Thymus (tissue), 11 donors: Measurements from ENCODE around the gene MYO3A. TPM values are rescaled to one million over a fixed set of nuclear protein-coding genes. Genes with fewer than 3 reads are reported as not detected.

Source experiments
- DNase-seq, 9 donors: peaks; one replicate each; pipeline ENCODE4 v3.0.0-alpha.2; 2013; ENCODE audit warnings: low spot score in 9 of 9, low read depth in 6 of 9, missing footprints in 1 of 9
- H3K27ac ChIP-seq, 2 donors: one replicate each; pipeline ENCODE4 v1.5.1; 2013; ENCODE audit warnings: control low read depth in 1 of 2, low read depth in 1 of 2, low read length in 1 of 2, mild to moderate bottlenecking in 1 of 2, moderate library complexity in 1 of 2
- H3K27me3 ChIP-seq, 2 donors: one replicate each; pipeline ENCODE4 v1.5.1; 2013; ENCODE audit warnings: low read length in 1 of 2; ENCODE audit not compliant: control insufficient read depth in 2 of 2, insufficient read depth in 1 of 2
- H3K36me3 ChIP-seq, 2 donors: one replicate each; pipeline ENCODE4 v1.5.1; 2013; ENCODE audit warnings: low read length in 1 of 2, mild to moderate bottlenecking in 1 of 2, moderate library complexity in 1 of 2; ENCODE audit not compliant: control insufficient read depth in 2 of 2, insufficient read depth in 2 of 2
- H3K4me1 ChIP-seq, 2 donors: one replicate each; pipeline ENCODE4 v1.5.1; 2013; ENCODE audit warnings: low read length in 2 of 2; ENCODE audit not compliant: control insufficient read depth in 2 of 2, insufficient read depth in 2 of 2
- H3K4me3 ChIP-seq, 2 donors: one replicate each; pipeline ENCODE4 v1.5.1; 2013; ENCODE audit warnings: low read length in 2 of 2, control low read depth in 1 of 2, mild to moderate bottlenecking in 1 of 2
- H3K9me3 ChIP-seq, 2 donors: one replicate each; pipeline ENCODE4 v1.5.1; 2013; ENCODE audit warnings: low read length in 1 of 2, mild to moderate bottlenecking in 1 of 2; ENCODE audit not compliant: control insufficient read depth in 2 of 2, insufficient read depth in 1 of 2
- WGBS: extraction: QIAGEN DNeasy Blood & Tissue Kit; methylation state at CpG from one replicate; pipeline ENCODE4 v1.1.7; 2013; 5-methylcytosine and 5-hydroxymethylcytosine counted together
- polyA plus RNA-seq: library from polyadenylated mRNA; stranded (reverse); fragments of 200-250 nt; gene quantifications from one replicate; pipeline ENCODE4 v1.2.3, GENCODE V29; 2013
- total RNA-seq: library from RNA; stranded (reverse); fragments of 120-200 nt; gene quantifications from one replicate; pipeline ENCODE4 v1.2.4, GENCODE V29; 2013
- donor health status: healthy.

The MYO3A gene
- total and polyA plus RNA-seq, 2 donors, result 1.0 to 3.0 TPM

- 3% methylated on average over 64 of the region's 64 CpGs for WGBS
- Histone ChIP-seq H3K36me3 (no peaks in the 10 kb centered on the region), H3K4me3 (no peak overlapping the region), H3K27ac (no peak overlapping the region), H3K4me1 (peaks cover 7 to 14% of the 10 kb centered on the region in 2 donors), H3K9me3 (peaks cover 0 to 5% of the 10 kb centered on the region in 2 donors), H3K27me3 (peaks cover 78 to 98% of the 10 kb centered on the region in 2 donors)
- no peak for DNase-seq
Observed at GRCh38 chr10:26217396-26218086, 283.5 kb downstream of the MYO3A start.

DNA sequence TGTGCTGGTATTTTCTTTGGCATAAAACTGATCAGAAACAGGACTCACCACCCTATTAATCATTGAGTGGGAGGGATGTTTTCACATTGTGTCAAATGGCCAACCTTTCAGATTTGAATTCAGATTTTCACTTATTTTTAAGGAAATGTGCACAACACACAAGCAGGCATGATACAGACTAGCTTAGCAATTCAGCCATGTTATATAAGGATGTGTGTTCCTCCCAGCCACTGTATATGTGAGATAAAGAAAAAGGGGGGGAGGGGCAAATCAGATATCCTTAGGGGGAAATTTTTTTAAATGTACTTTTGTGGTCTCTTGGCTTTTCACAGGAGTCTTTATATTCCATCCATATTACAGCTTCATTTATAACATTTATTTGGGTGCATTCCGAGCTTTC, 285.6 kb downstream of the MYO3A start:
- no peak overlapping the region for H3K4me3 ChIP-seq
- WGBS, result 64% methylated on average over 1 of the region's 1 CpG
- H3K27me3 ChIP-seq, result peaks cover 66 to 87% of the 10 kb centered on the region in 2 donors
- DNase-seq, result no peak
- no peak overlapping the region for H3K27ac ChIP-seq
- peaks cover 6 to 12% of the 10 kb centered on the region in 2 donors for H3K4me1 ChIP-seq
- no peaks in the 10 kb centered on the region for H3K36me3 ChIP-seq
- H3K9me3 ChIP-seq, result peaks cover 0 to 5% of the 10 kb centered on the region in 2 donors

DNA sequence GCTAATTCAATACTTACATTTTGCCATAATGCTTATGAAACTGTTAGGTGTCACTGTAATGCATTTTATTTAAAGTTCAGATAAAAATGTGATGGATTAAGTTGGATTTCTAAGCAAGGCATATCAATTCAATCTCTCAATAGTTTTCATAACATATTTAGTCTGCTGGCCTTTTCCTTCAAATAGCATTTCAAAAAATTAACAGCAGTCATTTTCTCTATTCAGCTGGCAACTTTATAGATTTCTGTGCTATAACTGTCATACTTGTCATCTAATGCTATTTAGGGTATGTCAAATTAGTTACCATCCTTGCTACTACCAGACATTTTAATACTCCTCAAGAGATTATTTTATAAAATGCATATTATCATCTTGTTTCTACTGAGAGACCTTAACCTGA, 286.9 kb downstream of the MYO3A start:
- Histone ChIP-seq H3K36me3 (no peaks in the 10 kb centered on the region), H3K4me1 (peaks cover 3 to 7% of the 10 kb centered on the region in 2 donors), H3K27ac (no peak overlapping the region), H3K4me3 (no peak overlapping the region), H3K9me3 (peaks cover 0 to 5% of the 10 kb centered on the region in 2 donors), H3K27me3 (peaks cover 54 to 78% of the 10 kb centered on the region in 2 donors)
- no peak for DNase-seq

DNA sequence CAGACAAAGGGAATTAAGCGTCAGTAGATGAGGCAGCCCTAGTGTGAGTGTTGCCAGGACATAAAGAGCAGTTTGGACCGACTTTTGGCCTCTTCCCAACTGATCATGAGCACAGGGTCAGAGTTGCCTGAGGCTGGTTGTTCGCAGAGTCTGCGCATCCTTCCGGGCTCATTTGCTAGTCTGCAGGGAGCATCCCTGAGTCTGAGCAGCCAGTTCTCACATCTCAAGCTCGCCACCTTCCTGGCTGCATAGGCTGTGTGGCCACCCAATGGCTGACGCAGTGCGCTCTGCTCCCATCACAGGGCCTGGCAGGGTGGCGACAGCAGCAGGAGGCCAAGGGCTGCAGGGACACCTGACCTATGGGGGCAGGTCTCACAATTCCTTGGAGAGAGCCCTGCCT, 287.5 kb downstream of the MYO3A start:
- H3K4me1 ChIP-seq, result peaks cover 3 to 5% of the 10 kb centered on the region in 2 donors
- H3K4me3 ChIP-seq, result no peak overlapping the region
- WGBS, result 28% methylated on average over 9 of the region's 9 CpGs
- no peak overlapping the region for H3K27ac ChIP-seq
- peaks cover 47 to 71% of the 10 kb centered on the region in 2 donors for H3K27me3 ChIP-seq
- H3K9me3 ChIP-seq, result peaks cover 0 to 5% of the 10 kb centered on the region in 2 donors
- no peak for DNase-seq
- no peaks in the 10 kb centered on the region for H3K36me3 ChIP-seq

- Histone ChIP-seq H3K9me3 (peaks cover 0 to 5% of the 10 kb centered on the region in 2 donors), H3K27me3 (peaks cover 40 to 63% of the 10 kb centered on the region in 2 donors), H3K4me1 (peaks cover 3 to 5% of the 10 kb centered on the region in 2 donors), H3K4me3 (no peak overlapping the region), H3K27ac (no peak overlapping the region), H3K36me3 (no peaks in the 10 kb centered on the region)
- no peak for DNase-seq
- 40% methylated on average over 3 of the region's 3 CpGs for WGBS
Observed at GRCh38 chr10:26222563-26222962, 288.5 kb downstream of the MYO3A start.

- Histone ChIP-seq H3K36me3 (no peaks in the 10 kb centered on the region), H3K27me3 (peaks cover 24 to 41% of the 10 kb centered on the region in 2 donors), H3K4me3 (no peak overlapping the region), H3K9me3 (no peaks in the 10 kb centered on the region), H3K4me1 (no peaks in the 10 kb centered on the region), H3K27ac (no peak overlapping the region)
- DNase-seq, result no peak
- WGBS, result 92% methylated on average over 4 of the region's 4 CpGs
Observed at GRCh38 chr10:26225322-26225721, 291.3 kb downstream of the MYO3A start.

- Histone ChIP-seq H3K27me3 (peaks cover 8 to 19% of the 10 kb centered on the region in 2 donors), H3K36me3 (no peaks in the 10 kb centered on the region), H3K9me3 (no peaks in the 10 kb centered on the region), H3K4me3 (no peak overlapping the region), H3K4me1 (no peaks in the 10 kb centered on the region), H3K27ac (no peak overlapping the region)
- WGBS, result 94% methylated on average over 5 of the region's 5 CpGs
- DNase-seq, result no peak
Observed at GRCh38 chr10:26227786-26228185, 293.8 kb downstream of the MYO3A start.

GRCh38 chr10:26232174-26232573, 298.1 kb downstream of the MYO3A start:
- Histone ChIP-seq H3K4me1 (no peaks in the 10 kb centered on the region), H3K27ac (no peak overlapping the region), H3K4me3 (no peak overlapping the region), H3K9me3 (peaks cover 0 to 3% of the 10 kb centered on the region in 2 donors), H3K27me3 (peaks cover 2 to 8% of the 10 kb centered on the region in 2 donors), H3K36me3 (no peaks in the 10 kb centered on the region)
- WGBS, result 95% methylated on average over 5 of the region's 5 CpGs
- DNase-seq, result no peak

GRCh38 chr10:26235761-26236160, 301.7 kb downstream of the MYO3A start:
- no peak for DNase-seq
- no peaks in the 10 kb centered on the region for H3K4me1 ChIP-seq
- no peak overlapping the region for H3K27ac ChIP-seq
- H3K4me3 ChIP-seq, result no peak overlapping the region
- peaks cover 0 to 3% of the 10 kb centered on the region in 2 donors for H3K9me3 ChIP-seq
- 91% methylated on average over 6 of the region's 6 CpGs for WGBS
- no peaks in the 10 kb centered on the region for H3K27me3 ChIP-seq
- no peaks in the 10 kb centered on the region for H3K36me3 ChIP-seq
